Prostate gland (tissue), 2 donors: ENCODE data around the gene ITGA11. TPM values are rescaled to one million over a fixed set of nuclear protein-coding genes. Genes with fewer than 3 reads are reported as not detected.

Source experiments
- DNase-seq: peaks from one replicate; pipeline ENCODE4 v3.0.0-alpha.2; 2019; ENCODE audit warnings: low spot score
- H3K27ac ChIP-seq, 2 donors: fragments of 200-600 bp; sonication (generic); 2 replicates each; pipeline ENCODE4 v1.5.1; 2017 to 2019
- H3K27me3 ChIP-seq: fragments of 200-600 bp; sonication (generic); replicated peaks from 2 replicates; pipeline ENCODE4 v1.5.1; 2019; ENCODE audit not compliant: insufficient read depth
- H3K36me3 ChIP-seq, 2 donors: fragments of 200-600 bp; sonication (generic); 1 replicate in 1 of 2; 2 replicates in 1 of 2; pipeline versions ENCODE4 v1.5.1 to v1.8.1; 2017 to 2019
- H3K4me1 ChIP-seq: fragments of 200-600 bp; sonication (generic); replicated peaks from 2 replicates; pipeline ENCODE4 v1.5.1; 2019
- H3K4me3 ChIP-seq, 2 donors: fragments of 200-600 bp; sonication (generic); 2 replicates each; pipeline ENCODE4 v1.5.1; 2017 to 2019
- H3K9me3 ChIP-seq: fragments of 200-600 bp; sonication (generic); 2 replicates; pipeline ENCODE4 v1.5.1; 2017
- CTCF ChIP-seq, 4 experiments: fragments of 200-600 bp in 2 of 4; fragments of 450-650 bp in 2 of 4; sonication (generic) in 2 of 4; IDR thresholded peaks; 1 replicate in 3 of 4; 2 replicates in 1 of 4; pipeline ENCODE4 v1.5.1; 2016 to 2019; ENCODE audit warnings: antibody characterized with exemption in 4 of 4, mild to moderate bottlenecking in 2 of 4, moderate library complexity in 2 of 4
- POLR2A ChIP-seq: fragments of 450-650 bp; IDR thresholded peaks from one replicate; pipeline ENCODE4 v1.6.1; 2016; ENCODE audit warnings: antibody characterized with exemption, mild to moderate bottlenecking
- POLR2AphosphoS5 ChIP-seq: sonication (generic); formaldehyde crosslinking; IDR thresholded peaks from one replicate; pipeline ENCODE4 v1.6.1; 2017; ENCODE audit warnings: antibody characterized with exemption
- WGBS: methylation state at CpG from one replicate; pipeline ENCODE4 v1.1.5; 2018; 5-methylcytosine and 5-hydroxymethylcytosine counted together
- intact Hi-C: fragments of 100-400 bp; cut with DNase I; formaldehyde crosslinking; loops from one replicate; pipeline ENCODE4 v1.14.2; 2022
- total RNA-seq, 2 donors: library from RNA; depleted of rRNA; stranded (reverse); fragments of >200 nt; gene quantifications; one replicate each; pipeline ENCODE4 v1.1.0, GENCODE V29; 2016

The ITGA11 gene
- total RNA-seq, 2 donors from 2014 or later: 2.0 to 11.0 TPM

GRCh38 chr15:68479406-68479805 lies 47.4 kb upstream of the ITGA11 start:
- WGBS: 16% methylated on average over 12 of the region's 12 CpGs
- peak; percentile 38 for DNase-seq
- H3K27ac ChIP-seq: peak overlapping the region in 1 of 2 donors; percentile 21

GRCh38 chr15:68478853-68479252 lies 46.9 kb upstream of the ITGA11 start:
- no peak overlapping the region for H3K27ac ChIP-seq
- no peaks in the 10 kb centered on the region for H3K36me3 ChIP-seq
- intact Hi-C loops: no loop called here
- no peaks in the 10 kb centered on the region for H3K9me3 ChIP-seq
- no peak for DNase-seq
- no peak overlapping the region for H3K4me3 ChIP-seq
- 83% methylated on average over 4 of the region's 4 CpGs for WGBS
- TF ChIP-seq CTCF (IDR thresholded peaks at IDR 0.05) (no peak), POLR2A (no peak), POLR2AphosphoS5 (no peak)
- no peaks in the 10 kb centered on the region for H3K4me1 ChIP-seq
- no peaks in the 10 kb centered on the region for H3K27me3 ChIP-seq

More at GRCh38 chr15:68479406-68479805, 47.4 kb upstream of the ITGA11 start:
- Histone ChIP-seq H3K36me3 (no peaks in the 10 kb centered on the region), H3K9me3 (no peaks in the 10 kb centered on the region), H3K27me3 (no peaks in the 10 kb centered on the region), H3K4me1 (no peaks in the 10 kb centered on the region), H3K4me3 (no peak overlapping the region)
- TF ChIP-seq CTCF (IDR thresholded peaks at IDR 0.05): no peak
- TF ChIP-seq POLR2AphosphoS5: peak; percentile 45
- intact Hi-C loops: no loop called here

DNA sequence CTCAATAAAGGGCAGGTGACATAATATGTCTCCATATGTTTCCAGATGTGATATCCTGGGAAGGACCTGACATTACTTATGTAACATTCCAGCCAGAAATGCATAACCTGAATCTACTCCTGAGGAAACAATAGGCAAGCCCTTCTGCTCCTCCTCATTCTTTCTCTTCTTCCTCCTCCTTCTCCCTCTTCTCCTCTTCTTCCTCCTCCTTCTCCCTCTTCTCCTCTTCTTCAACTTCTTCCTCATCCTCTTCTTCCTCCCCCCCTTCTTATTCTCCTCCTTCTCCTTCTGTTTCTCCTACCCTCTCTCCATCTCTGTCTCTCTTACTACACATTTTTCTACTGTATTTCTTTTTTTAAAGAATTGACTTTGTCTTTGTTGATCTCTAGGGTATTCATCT lies 43.5 kb upstream of the ITGA11 start:
- TF ChIP-seq POLR2A (no peak), POLR2AphosphoS5 (no peak), CTCF (IDR thresholded peaks at IDR 0.05) (no peak)
- Histone ChIP-seq H3K9me3 (no peaks in the 10 kb centered on the region), H3K27me3 (no peaks in the 10 kb centered on the region), H3K27ac (no peak overlapping the region), H3K4me3 (no peak overlapping the region), H3K36me3 (no peaks in the 10 kb centered on the region), H3K4me1 (no peaks in the 10 kb centered on the region)
- intact Hi-C loops: no loop called here
- DNase-seq: no peak

GRCh38 chr15:68471541-68471940 lies 39.6 kb upstream of the ITGA11 start:
- intact Hi-C loops: no loop called here
- TF ChIP-seq POLR2A (no peak), POLR2AphosphoS5 (peak; percentile 24)
- no peaks in the 10 kb centered on the region for H3K27me3 ChIP-seq
- 44% methylated on average over 5 of the region's 5 CpGs for WGBS
- no peak overlapping the region for H3K27ac ChIP-seq
- no peaks in the 10 kb centered on the region for H3K36me3 ChIP-seq
- H3K9me3 ChIP-seq: no peaks in the 10 kb centered on the region
- no peak for DNase-seq
- no peaks in the 10 kb centered on the region for H3K4me1 ChIP-seq
- H3K4me3 ChIP-seq: no peak overlapping the region

- H3K27me3 ChIP-seq: no peaks in the 10 kb centered on the region
- no peaks in the 10 kb centered on the region for H3K36me3 ChIP-seq
- intact Hi-C loops: no loop called here
- H3K4me3 ChIP-seq: no peak overlapping the region
- no peak for DNase-seq
- H3K9me3 ChIP-seq: no peaks in the 10 kb centered on the region
- no peak overlapping the region for H3K27ac ChIP-seq
- TF ChIP-seq CTCF (IDR thresholded peaks at IDR 0.05): no peak
- TF ChIP-seq POLR2AphosphoS5: no peak
- no peaks in the 10 kb centered on the region for H3K4me1 ChIP-seq
- 88% methylated on average over 5 of the region's 5 CpGs for WGBS
These were observed 39.0 kb upstream of the ITGA11 start for GRCh38 chr15:68470976-68471375.
